HG03066 (cell line): Measurements from ENCODE around the gene RAB3GAP2.
"Not testable (repeated sequence)": the region's sequence is repeated elsewhere in the genome, so short reads cannot be mapped to it uniquely, and the experiment has no call there.

Experiments used
- ATAC-seq: cut with Tn5 transposase; IDR thresholded peaks from one replicate; pipeline ENCODE4 v1.9.1; 2021; ENCODE audit warnings: low read depth; ENCODE audit not compliant: unreplicated experiment

RAB3GAP2 gene, protein sequence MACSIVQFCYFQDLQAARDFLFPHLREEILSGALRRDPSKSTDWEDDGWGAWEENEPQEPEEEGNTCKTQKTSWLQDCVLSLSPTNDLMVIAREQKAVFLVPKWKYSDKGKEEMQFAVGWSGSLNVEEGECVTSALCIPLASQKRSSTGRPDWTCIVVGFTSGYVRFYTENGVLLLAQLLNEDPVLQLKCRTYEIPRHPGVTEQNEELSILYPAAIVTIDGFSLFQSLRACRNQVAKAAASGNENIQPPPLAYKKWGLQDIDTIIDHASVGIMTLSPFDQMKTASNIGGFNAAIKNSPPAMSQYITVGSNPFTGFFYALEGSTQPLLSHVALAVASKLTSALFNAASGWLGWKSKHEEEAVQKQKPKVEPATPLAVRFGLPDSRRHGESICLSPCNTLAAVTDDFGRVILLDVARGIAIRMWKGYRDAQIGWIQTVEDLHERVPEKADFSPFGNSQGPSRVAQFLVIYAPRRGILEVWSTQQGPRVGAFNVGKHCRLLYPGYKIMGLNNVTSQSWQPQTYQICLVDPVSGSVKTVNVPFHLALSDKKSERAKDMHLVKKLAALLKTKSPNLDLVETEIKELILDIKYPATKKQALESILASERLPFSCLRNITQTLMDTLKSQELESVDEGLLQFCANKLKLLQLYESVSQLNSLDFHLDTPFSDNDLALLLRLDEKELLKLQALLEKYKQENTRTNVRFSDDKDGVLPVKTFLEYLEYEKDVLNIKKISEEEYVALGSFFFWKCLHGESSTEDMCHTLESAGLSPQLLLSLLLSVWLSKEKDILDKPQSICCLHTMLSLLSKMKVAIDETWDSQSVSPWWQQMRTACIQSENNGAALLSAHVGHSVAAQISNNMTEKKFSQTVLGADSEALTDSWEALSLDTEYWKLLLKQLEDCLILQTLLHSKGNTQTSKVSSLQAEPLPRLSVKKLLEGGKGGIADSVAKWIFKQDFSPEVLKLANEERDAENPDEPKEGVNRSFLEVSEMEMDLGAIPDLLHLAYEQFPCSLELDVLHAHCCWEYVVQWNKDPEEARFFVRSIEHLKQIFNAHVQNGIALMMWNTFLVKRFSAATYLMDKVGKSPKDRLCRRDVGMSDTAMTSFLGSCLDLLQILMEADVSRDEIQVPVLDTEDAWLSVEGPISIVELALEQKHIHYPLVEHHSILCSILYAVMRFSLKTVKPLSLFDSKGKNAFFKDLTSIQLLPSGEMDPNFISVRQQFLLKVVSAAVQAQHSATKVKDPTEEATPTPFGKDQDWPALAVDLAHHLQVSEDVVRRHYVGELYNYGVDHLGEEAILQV (N-terminal part only)

DNA sequence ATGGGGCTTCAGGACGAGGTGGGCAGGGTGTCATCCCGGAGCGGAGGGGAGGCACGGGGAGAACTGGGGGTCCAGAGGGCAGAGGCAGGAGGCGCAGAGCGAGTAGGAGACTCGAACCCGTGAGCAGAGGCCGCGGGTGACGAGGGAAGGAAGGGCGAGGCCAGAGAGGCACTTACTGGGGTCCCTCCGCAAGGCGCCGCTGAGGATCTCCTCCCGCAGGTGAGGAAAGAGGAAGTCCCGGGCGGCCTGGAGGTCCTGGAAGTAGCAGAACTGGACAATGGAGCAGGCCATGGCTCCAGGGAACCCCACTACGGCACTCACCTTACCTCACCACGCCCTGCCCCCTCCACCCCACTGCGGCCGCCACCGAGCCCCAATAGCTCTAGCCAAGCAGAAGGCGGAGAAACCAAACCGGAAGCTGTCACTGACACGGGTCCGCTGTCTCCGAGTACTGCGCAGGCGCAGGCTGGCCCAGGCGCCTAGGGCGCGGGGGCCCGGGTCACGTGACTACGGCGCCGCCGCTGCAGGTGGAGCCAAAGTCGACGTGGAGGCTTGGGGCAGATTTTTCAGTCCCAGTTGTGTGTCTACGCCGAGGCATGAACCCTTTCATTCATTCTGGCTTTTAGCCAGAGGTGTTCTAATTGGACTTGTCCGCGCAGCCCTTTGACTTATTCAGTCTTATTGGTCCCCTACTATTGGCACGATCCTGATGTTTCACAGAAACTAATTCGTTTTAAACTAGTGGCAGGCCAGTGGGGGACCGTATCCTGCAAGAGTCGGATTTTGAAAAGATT lies at the start of gene RAB3GAP2:
TSS of gene RAB3GAP2 (minus strand) at position 407 of the 794 bp plus-strand sequence. CDS start at position 291, 116 bp downstream.
- peak; percentile 96 for ATAC-seq

DNA sequence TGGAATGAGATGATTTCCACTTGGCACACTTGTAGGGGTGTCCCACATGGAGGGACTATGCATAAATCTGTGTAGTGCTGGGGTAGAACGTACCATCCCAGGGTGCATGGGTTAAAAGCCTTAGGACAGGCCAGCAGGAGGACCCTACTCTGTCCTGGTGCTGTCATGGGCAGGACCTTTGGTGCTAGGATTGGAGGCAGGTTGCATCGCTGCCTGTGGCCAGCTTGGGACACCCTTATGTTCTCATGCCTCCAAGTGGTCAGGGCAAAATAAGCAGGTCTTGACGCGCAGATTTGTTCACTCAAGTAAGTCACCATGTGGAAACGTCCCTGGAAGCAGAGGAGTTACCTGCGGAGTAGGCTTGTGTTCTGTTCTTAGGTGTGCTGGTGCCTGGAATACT lies 49.5 kb upstream of the RAB3GAP2 start:
- no peak for ATAC-seq

DNA sequence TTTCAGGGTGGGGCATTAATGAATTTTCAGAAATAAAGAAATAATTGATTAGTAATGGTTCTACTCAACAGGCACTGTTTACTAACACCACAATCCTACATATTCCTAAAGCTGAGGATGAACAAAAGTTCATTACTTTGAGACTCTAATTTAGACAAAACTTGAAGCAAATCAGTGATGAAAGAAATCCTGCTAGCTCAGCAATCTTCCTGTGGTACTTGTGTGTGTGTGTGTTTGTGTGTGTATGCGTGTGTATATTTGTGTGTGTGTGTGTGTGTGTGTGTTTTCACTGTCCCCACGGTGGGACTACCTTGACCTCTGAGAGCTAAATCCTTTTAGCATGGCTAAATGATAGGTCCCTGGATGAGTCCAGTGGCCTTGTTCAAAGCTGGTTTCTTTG lies 48.5 kb upstream of the RAB3GAP2 start:
- ATAC-seq, result no peak

DNA sequence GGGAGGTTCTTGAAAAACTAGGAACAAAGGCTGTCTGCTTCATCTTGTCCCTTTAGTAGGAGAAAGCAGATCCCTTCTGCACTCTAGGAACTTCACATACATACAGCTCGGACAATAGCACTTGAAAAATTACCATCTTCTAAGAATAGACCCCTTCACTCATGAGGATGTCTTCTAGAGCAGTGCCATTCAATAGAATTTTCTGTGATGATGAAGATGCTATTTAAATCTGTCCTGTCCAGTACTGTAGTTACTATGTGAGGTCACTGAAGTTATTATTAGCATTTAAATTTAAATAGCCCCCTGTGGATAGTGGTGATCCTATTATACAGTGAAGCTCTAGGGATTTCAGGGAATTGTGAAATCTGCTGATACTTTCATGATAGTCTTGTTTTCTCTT lies 46.4 kb upstream of the RAB3GAP2 start:
- ATAC-seq, result no peak

DNA sequence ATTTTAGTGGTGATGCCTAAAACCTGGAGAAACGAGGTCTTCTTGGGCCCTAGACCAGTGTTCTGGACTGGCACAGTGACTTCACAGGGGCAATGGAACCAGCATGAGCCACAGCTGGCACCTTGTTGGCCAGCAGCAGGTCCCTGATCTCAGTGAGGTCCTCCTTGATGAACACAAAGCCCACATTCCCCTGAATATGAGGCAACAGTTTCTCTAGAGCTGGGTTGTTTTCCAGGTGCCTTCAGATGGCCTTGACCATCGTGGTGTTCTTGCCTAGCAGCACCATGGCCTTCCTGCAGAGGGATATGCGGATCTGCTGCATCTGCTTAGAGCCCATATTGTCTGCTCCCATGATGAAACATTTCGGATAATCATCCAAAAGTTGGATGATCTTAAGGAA lies 44.9 kb upstream of the RAB3GAP2 start:
- no peak for ATAC-seq

DNA sequence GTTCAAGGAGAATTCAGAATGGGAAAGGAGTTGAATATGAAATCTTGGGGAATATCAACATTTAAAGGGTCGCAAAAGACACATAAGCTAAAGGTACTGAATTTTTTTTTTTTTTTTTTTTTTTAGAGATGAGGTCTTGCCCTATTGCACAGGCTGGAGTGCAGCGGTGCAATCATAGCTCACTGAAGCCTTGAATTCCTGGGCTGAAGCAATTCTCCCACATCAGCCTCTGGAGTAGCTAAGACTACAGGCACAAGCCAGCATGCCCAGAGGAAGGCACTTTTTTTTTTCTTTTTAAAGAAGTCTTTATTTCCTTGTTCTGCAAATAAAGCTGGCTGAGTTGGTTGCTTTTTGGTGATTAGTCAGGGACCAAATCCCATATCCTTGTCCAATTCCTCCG lies 44.1 kb upstream of the RAB3GAP2 start:
- ATAC-seq, result no peak

DNA sequence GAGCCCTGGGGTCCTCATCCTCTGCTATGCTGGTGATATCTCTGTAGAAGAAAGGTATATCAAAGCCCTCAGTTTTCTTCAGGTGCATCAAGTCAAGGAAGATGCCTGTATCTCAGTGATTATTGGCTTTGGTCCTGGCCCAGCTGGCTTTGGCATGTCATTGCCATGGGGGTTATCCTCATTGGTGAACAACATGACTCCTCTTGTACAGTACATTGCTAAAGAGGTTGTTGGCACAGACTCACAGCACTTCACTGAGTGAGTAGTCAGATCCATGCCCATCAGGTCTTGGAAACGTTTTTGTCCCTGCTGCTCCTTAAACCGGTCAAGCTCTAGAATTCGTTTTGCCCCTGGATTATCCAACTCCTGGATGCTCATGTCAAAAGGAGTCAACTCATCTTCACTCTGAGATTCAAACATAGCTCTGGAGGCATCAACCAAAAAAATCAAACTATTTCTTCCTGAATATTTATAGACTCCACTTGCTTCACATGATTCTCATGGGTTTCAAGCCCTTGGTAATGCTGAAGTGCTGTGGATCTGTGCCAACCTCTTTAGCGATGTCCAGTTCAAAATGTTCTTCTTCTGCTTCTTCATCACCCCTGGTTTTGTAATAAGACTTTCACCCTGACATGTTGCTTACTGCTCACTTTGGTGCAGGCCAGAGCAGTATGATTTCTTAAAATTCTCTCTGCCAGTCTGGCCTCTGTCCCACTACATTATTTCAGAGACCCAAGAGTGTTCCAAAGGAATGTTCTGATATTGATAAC lies 43.0 kb upstream of the RAB3GAP2 start:
- ATAC-seq, result no peak

DNA sequence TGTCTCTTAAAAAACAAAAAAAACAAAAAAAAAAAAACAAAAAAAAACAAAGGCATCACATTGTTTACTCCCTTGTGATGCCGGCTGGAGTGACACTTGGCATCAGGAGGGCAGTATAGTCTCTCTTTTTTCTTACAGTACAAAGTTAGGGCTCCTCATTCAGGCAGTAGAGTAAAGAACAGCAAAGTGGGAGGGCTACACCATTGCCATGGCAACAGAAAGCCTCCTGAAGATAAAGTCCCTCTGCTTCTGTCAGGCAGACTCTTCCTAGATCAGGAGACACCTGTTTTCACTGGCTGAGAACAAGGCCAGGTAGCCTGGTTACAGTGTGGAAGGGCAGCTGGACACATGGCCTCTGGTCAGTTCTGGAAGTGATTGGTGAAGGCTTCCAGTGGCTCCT lies 41.3 kb upstream of the RAB3GAP2 start:
- no peak for ATAC-seq

DNA sequence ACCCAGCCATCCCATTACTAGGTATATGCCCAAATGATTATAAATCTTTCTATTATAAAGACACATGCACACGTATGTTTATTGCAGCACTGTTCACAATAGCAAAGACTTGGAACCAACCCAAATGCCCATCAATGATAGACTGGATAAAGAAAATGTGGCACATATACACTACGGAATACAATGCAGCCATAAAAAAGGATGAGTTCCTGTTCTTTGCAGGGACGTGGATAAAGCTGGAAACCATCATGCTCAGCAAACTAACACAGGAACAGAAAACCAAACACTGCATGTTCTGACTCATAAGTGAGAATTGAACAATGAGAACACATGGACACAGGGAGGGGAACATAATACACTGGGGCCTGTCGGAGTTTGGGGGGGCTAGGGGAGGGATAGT lies 37.9 kb upstream of the RAB3GAP2 start:
- not testable (repeated sequence) for ATAC-seq

DNA sequence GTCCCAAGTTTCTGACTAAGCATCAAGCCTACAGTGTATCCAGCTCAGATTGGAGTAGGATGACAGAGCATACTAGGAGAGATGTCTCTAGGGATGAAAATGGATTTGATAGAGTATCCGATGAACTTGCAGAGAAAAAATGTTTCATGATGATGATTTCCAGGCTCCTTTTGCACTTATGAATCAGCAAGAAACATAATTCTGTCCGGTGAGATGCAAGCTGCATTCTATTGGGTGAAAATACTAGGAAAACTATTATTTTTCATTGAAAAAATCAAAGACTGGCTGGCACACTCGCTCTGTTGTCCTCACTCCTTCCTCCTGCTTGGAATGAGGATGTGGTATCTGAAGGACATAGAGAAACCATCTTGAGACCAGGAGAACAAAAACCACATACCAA lies 35.4 kb upstream of the RAB3GAP2 start:
- ATAC-seq, result no peak

DNA sequence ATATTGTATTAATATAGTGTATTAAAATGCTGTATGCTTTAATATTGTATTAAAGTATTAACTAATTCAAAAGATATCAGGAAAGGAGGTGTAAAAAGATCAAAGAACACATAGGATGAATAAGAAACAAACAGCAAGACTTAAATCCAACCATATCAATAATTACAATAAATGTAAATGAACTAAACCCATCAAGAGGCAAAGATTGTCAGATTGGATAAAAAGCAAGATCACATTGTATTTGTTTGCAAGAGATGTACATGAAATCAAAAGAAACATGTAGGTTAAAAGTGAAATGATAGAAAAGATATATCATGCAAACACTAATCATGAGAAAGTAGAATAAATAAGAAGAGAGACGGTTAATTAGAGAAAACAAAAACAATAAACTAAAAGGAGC lies 34.1 kb upstream of the RAB3GAP2 start:
- ATAC-seq, result no peak

DNA sequence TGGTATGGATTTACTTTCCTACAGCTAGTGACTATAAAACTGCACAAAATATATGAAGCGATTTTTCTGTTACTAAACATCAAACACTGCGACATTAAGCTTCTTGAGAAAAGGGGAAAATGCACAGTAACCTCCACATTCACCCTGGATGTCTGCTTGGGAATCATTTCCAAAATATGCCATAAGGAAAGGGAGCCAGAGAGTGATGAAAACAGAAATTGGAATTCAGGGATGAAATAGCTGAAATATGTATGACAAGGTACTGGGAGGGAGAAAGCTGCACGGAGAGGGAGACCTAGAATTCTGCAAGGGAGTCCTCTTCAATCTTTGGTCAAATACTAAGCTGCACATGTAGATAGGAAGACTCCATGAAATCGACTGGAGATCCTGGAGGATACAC lies 31.6 kb upstream of the RAB3GAP2 start:
- no peak for ATAC-seq

DNA sequence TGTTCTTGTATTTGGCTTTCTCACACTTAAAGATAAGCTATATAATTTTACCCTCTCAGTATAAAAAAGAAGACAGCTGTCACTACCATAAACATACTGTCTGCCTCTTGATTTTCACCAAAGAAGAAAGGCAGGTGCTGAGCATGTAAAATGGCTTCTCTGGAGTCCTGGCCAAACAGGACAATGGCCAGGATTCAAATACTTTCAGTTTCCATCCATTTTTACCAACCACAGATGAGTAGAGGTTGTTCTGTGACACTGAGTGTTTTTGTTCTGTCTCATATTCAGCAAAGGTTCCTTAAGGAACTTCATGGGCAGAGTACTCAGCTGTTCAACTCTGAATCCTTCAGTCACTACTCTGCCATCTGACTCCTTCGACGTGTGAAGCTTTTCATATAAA lies 29.4 kb upstream of the RAB3GAP2 start:
- no peak for ATAC-seq

DNA sequence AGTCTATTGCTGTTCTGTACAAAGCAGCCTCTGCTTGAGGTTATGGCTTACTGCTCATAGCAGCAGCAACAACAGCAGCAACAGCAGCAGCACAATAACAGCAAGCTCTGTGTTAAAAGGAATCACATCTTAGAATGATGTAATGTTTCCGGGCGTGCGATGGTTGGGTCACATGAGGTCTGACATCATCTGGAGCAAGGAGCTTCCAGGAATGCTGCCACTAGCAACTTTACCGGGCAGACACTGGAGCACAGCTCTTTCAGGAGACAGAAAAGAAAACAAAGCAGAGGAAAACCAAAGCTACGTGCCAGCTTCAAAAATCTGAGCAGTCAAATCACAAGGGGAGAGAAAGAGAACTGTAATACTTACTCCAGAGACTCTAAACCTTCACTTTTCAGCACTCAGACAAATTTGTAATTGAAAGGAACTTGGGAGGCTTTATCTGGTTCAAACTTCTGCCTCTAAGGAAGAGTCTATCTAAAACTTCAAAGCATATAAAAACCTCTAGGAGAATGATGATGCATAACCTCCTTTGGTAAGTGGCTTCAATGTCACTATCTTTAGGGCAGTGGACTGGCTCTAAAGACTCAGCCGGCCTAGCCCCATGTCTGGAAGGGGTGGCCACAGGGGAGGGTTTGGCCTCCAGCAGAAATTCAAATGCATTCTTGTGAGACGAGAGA lies 28.3 kb upstream of the RAB3GAP2 start:
- ATAC-seq, result no peak

DNA sequence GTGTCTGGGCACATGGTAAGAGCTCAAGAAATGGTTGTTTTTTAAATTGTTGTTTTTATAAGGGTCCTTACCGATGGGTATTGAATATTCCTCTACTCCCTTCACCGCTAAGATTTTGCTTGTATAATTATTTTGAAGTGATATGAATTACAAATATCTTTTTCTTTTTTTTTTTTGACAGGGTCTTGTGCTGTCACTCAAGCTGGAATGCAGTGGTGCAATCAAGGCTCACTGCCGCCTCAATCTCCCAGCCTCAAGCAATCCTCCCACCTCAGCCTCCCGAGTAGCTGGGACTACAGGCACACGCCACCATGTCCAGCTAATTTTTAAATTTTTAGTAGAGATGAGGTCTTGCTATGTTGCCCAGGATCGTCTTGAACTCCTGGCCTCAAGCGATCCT lies 27.1 kb upstream of the RAB3GAP2 start:
- ATAC-seq, result no peak

DNA sequence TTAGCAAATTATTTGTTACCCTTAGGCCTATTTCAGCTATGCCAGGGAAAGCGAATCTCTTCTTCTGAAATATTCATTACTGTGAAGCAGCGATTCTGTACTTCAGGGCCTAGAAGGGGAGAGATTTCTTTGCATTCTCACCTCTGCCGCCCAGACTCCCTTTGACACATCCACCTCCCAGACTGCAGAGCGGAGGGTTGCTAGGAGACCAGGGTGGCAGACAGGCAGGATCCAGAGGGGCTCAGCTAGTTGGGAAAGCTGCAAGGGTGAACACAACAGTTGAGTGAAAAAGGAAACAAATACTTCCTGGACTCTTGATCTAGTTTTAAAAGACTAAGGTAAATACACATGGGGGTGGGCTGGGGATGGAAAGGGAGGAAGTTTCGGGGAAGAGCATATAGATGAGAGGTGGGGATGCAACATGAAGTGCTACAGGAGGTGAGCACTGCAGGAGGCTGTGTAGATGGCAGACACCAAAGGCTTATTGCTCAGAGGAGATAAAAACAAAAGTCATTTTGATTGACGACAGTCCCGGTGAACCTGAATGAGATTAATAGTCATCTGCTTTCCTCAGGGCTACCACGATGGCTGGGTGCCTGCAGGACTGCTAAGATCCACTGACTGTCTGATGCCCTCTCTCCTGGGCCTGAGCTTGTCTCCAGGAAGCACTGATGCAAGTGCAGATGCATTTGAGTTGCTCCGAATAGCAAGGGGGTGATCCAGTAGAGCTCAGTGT lies 26.4 kb upstream of the RAB3GAP2 start:
- ATAC-seq, result no peak

DNA sequence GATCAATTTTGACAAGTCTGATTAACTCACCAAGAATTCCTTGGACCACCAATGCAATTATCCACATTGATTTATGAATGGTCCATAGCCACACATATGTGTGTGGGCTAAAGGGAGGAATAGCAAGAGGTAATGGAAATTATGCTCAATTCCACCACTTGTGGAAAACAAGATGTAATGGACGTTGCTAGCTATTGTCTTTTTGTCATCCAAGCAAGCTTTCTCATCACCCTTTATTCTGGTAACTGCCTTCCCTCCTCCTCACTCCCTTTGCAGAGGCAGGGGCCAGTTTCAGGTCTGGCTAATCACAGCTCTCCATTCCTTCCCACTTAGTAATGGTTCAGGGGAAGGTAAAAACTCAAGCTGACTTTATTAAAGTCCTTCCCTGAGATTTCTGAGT lies 24.7 kb upstream of the RAB3GAP2 start:
- no peak for ATAC-seq

DNA sequence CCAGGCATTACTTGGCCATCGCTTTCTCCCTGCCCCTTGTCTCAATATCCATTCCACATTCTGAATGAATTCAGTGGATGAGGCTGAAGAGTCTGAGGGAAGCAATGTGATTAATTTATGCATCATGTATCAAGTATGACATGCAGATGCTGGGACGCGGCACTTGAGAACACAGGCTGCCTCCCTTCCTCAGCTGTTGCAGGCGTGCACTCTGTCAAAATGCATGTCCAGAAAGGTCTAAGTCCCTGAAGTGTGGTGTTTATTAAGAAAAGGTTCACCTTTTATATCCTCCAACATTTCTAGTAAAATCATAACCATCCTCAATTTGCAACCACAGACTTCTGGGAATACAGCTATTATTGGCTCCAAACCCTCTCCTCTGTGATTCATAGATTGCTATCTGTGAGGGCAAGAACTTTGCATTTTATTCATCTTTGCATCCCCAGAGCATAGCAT lies 22.6 kb upstream of the RAB3GAP2 start:
- no peak for ATAC-seq
